GM19372 (cell line): ENCODE results near the gene PSMB5.

ENCODE experiments used
- ATAC-seq: cut with Tn5 transposase; IDR thresholded peaks from one replicate; pipeline ENCODE4 v1.9.1; 2021; ENCODE audit warnings: mild to moderate bottlenecking, low read depth, moderate library complexity; ENCODE audit not compliant: unreplicated experiment

Gene PSMB5

DNA sequence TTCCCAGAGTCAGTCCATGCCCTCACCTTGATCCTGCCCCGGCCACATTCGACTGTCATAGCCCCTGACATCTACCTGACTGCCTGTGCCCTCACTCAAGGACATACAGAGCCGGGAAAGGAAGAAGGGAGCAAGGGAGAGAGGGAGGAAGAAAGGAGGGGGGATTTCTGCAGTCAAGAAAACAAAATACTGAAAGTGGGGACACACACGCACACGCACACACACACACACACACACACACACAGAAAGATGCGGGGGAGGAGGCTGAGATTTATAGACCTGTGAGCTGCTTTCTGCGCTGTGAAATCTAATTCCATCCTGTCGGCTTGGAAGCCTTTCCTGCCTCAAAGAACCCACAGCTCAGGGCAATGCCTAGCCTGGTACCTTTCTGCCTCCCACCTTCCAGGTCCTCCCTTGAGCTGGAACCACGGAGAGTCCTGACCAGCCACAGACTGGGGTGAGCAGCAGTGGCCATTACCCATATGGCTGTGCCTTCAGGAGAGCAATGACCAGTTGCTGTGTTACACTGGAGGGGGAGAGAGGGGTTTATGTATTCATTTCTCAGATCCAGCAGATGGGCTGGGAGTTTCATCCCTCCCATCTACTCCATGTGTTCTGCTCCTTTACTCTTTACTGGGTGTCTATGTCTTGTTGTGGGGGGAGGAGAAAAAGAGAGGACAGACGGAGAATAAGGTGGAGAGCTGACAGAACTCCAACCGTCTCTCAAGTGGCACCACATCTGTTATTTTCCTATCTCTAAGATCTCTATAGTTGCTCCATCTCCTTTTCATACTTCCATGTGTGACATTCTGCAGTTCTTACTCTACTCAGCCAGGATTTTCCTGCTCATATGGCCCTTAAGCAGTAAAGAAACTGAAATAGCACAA lies 37.7 kb downstream of the PSMB5 start:
- ATAC-seq, result no peak

DNA sequence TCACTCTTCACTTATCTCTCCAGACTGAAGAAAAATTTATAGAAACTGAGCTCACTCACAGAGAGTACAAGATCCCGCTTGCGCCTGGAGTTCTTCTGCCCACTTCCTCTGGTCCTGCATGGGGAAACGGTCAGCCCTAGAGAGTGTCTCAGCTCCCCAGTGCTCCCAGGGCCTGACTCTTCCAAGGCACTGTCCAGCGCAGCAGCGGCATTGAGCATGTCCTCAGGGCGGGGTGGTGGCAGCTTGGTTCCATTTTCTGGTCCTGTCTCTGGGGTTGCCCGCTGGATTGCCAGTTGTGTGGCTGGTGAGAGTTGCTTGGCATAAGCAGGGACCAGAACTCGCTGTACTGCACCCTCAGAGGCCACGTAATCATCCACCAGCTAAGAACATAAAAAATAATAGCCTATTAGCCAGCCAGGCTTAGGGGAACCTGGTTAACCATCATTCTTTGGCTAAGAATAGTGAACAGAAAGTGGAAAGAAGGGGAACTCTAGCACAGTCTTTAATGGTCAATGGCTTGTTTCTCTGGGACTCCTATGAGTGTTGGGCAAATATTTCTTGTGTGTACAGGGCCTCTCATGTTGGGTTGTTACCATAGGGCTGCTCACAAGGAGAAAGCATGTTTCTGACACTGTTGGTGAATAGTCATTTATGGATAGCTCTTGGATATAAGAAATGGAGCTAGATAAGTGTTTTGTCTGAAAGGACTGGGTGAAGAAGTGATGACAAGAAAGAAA lies 38.6 kb downstream of the PSMB5 start:
- ATAC-seq, result no peak

DNA sequence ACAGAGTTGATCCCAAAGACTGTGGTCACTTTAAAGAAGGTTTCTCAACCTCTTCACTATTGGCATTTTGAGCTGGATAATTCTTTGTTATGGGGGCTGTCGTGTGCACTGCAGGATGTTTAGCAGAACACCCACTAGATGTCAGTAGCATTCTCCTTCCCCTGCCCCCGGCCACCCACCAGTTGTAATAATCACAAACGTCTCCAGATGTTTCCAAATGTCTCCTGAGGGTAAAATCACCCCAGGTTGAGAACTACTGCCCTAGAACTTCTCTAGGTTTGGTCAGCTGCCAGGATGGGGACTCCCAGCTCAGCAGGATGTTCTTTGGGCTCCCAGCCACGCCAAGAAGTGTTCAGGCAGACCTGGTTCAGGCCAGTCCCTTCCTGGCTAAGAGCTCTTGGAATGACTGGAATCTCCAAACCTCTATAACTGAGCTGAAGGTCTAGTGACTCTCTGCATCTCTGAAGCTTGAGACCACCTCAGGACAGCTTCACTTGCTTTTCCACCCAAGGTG lies 39.9 kb downstream of the PSMB5 start:
- no peak for ATAC-seq

DNA sequence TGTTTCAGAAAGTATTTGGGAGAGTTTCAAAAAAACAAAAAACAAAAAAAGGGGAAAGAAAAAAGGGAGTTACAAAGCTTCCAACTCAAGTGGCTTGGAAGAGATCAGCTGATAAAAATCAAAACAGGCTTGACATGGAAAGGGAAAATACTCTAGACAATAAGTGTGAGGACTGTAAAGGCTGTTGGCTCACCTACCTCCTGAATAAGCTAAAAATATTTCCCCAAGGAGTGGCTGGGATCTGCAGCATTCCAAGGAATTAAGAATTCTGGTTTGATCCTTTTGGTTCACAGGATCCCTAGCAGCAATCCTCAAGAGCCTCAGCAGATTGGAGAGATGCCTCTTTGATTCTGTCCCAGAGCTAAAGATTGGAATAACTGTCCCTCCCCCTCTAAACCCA lies 41.2 kb downstream of the PSMB5 start:
- no peak for ATAC-seq

DNA sequence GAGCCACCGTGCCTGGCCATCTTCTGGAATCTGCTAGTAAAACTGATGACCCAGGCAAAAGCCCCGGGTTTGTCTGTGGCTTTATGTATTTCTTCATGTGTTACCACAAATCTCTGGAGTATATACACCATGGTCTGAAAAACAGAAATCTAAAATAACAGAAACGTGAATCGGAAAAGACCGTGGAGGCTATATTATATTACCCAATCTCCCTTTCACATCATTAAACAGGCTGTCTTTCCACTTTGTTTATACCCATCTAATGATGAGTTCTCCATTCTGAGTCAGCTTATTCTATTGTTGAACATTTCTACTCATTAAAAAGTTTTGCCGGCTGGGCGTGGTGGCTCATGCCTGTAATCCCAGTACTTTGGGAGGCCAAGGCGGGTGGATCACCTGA lies 42.8 kb downstream of the PSMB5 start:
- ATAC-seq, result no peak

DNA sequence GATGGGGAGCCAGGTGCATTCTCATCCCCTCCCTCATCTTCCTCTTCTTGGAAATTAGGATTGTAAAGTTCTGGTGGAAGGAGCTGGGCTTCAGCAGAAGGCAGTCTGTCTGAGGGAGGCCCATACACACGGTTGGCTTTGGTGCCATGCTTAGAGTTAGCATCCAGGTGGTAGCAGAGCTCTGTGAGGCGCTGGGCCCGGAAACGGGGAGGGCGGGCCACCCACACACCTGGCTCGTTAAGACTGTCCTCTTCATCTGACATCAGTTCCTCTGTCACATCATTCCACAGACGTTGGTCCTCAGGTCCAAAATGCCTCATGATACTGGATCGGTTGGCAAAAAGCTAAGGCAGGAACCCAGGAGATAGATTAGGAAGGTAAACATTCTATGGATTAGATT lies 47.4 kb downstream of the PSMB5 start:
- ATAC-seq, result no peak

DNA sequence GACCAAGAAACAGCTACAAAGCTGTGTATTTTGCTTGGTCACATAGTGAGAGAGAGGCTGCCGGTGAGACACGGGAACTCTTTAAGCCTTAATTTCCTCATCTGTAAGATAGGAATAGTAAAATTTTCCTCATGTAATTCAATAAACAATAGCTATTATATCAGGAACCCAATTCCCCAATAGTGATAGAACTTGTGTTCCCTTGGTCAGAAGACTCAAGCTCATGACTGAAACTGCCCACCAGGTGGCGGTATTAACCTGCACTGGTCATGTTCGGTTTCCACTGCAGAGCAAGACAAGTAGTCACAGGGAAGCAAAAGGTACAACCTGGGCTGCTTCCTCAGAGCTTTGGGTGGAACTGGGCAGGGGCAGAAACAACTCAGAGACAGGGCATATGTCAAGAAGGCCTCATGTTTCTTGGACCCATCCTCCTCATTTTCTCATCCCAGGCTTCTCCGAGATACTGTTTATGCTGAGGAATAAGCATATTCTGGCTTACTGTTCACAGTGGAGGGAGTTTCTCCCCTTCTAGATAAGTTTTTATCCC lies 48.1 kb downstream of the PSMB5 start:
- ATAC-seq, result no peak

DNA sequence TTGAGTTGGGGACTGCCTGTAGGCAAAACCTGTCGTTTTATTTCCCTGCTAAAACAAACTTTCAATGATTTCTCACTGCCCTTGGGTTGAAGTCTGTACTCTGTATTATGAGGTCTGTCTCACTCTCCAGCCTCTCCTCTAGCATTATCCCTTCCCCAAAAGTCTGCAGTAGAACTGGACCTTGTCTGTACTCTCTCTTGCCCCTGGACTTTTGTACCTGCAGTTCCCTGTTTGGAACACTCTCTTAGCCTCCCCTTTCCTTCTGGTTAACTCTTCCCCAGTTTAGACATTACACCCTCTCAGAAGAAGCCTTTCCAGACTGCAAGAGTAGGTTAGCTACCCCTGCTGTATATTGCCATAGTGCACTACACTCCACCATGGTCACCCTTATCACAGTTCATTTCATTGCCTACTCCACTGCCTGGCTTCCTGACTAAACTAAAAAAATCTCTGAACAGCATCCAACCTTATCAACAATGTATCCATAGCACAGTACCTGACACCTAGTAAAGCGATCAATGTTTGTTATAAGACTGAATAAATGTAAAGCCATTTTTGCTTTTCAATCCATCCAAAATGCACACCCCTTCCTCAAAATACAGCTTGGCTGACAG lies 48.7 kb downstream of the PSMB5 start:
- ATAC-seq, result no peak

DNA sequence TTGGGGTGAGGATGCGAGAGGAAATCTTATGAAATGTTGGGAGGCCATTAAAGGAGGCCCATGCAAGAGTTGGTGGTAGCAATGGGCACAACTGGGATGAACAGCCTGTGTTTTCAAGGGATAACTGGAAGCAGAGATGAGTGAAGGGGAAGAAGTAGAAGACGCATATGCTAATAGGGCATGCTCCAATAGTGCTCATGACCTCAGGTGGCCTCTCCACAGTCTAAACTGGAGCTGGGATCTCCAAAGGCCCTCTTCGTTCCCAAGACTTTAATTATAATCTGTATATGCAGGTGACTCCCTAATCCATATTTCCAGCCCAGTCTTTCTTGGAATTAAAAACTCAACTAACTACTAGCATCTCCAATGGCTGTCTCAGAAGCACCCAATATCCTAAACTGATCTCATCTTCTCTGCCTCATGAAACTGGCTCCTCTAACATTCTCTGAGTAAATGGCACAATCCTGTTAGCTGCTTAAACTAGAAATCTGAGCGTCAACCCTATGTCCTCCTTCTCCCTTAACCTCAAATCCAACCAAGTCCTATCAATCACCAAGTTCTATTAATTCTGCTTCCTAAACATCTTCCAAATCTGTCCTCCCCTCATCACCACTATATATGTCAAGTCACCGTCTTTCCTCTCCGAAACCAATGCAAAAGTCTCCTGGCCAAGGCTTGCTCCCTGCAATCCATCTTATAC lies 49.6 kb downstream of the PSMB5 start:
- ATAC-seq, result no peak

DNA sequence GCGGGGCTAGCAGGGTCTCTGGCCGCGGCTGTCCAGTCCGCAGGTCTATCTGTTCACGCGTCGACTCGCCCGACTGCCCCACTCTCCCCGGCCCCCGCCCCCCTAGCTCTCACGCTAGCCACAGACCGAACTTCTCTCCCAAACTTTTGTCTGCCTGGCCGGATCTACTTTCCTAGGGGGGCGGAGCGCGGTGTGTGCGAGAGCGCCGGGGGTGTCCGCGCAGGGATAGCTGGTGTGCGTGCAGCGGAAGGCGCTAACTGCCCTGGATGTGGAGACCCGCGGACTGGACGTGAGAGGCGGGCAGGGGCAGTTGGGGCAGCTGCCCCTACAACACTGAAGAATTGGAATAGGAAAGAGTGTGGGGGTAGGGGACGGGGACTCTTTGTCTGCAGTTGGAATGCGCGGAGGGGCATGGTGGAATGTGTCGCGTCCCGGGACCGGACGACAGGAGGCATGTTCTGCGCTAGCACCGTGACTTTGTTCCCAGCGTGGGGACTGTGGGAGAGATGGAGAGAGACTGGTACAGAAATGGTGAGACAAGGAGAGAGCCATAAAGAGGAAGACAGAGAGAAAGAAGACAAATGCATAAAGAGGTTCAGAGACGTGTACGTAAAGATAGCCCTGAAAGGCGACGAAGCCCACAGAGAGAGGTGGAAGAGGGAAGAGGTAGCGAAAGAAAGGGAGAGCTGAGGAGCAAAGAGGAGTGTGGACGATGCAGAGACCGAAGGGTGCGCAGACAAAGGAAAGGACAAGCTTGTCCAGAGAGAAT lies 52.0 kb downstream of the PSMB5 start, which contains the start of gene AJUBA:
Gene AJUBA (minus strand): TSS at position 75 of the 769 bp plus-strand sequence. CDS start 285 bp downstream, outside the sequence.
- no peak for ATAC-seq

DNA sequence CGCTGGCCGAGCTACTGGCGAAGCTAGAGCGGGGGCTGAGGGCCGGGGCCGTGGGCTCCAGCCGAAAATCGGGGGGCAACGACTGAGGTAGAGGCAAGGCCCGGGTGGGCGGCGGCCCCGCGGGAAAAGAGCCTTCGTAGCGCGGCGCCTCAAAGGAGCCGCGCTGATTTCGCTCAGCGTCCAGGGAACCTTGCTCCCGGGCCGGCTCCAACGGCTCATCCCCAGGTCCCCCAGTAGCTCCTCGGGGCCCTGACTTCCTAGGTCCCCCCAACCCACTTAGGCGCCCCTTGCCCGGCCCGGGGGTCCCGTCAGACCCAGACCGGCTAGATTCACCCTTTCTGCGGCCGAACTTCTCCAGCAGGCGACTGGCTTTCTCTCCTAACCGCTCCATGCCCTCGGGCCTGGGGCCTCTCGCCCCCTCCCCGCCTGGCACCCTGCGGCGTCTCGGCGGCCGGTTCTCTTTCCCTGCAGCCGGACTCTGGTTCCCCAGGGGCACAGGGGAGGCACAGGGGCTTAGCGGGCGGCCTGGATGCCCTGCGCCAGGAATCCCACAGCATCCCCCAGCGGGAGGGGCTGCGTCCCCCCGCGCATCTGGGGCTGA lies 52.7 kb downstream of the PSMB5 start:
- no peak for ATAC-seq

DNA sequence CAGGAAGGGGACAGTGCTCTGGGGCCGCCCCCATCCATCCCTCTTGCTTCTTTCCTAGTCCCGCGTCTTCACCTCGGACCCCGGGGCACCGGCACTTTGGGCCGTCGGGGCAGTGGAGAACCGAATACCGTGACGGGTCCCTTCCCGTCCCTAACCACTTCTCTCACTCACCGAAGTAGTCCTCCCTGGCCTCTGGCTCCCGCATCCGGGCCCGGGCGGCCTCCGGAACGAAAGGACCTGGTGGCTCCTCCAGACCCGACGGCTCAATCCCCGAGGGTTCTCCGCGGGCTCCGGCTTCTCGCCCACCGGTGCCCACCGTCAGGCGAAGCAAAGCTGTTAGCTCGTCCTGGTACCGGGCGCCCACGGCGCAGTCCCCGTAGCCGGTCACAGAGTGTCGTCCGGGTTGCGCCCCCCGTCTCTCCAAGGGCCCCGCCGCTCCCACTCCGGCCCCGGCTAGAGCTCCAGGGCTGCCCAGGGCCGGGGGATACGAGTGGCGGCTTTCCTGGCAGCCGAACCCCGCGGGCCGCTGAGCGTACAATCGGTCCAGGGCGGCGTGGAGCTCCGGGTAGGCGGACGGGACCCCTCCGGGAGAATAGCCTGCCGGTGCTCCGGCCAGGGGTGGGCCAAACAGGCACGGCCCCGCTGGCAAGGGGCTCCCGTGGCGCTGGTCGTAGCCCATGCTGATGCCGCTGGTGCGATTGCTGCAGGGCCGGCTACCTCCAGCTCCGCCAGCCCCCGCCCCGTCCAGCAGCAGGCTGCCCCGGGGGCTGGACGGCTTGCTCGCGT lies 53.4 kb downstream of the PSMB5 start:
- ATAC-seq, result no peak

DNA sequence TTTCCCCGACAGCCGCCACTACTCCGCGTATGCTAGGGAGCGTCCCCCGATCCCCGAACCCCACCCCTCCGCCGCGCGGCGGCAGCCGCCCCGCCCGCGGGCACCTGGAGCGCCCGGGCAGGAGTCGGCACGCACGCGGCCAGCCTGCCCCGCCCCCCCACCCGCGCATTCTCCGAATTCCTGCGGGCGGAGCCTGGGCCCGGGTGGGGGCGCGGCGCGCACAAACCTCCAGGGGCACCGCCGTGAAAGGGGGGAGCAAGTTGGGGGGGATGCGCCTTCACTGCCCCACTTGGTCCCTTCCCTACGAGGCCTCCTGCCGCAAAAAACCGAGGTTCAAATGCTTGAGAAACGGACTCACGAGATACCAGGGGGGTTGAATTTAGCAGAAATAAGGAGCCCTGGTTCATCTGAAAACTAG lies 54.0 kb downstream of the PSMB5 start:
- no peak for ATAC-seq

DNA sequence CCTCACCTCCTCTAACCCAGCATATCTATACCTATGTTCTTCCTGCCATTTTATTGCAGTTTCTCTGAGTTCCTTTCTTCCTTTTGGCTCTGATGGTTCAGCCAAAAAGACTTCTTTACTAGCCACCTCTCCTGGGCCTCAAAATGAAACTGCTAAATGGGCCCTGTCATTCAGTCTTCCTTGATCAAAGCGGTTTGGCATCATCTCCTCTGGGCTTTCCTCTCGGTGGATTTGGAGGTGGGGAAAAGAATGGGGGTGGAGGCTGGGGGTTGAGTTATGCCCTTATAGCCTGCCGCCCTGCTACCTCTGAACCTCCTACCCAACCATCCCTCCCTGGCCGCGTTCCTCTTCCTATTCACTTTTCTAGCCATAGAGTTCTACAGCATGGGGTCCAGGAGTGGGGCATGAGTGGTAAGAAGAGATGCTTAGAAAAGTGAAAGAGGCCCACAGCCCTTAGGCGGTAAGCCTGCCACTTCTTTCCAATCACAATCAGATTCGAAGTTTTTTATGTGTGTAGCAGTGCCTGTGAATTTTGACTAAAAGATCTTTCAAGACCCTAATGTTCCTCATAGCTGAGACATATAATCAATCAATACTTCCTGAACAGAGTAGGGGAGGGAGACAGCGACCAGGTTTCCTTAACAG lies 54.8 kb downstream of the PSMB5 start:
- no peak for ATAC-seq

DNA sequence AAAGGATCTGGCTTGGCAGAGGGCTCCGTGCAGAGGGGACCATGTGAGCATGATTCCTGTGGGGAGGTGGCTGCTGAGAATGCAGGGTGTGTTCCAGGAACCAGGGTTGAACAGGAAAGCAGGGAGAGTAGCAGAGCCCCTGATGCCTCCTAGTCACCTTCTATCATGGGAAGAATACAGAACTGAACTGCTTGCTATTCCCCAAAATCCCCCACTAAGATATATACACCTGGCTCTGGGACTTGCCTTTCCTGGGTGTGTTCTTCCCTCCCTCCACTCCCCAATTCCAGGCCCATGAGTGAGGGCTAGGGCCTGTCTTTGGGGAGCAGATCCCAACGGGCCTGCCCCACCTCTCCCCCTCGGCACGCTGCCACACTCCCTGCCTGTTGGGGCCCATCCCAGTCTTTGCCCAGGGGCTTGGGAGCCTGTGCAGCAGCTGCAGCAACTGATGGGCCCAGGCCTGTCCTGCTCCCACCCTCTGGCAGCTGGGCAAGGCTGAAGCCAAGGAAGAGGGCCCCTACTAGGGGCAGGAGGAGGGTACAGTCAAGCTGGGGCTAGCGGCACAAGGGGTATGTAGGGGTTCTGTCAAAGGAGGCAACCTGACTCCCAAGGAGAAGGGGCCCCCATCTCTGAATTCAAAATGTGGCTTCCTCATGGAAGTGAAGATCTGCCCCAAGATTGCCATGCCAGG lies 55.6 kb downstream of the PSMB5 start:
- no peak for ATAC-seq

DNA sequence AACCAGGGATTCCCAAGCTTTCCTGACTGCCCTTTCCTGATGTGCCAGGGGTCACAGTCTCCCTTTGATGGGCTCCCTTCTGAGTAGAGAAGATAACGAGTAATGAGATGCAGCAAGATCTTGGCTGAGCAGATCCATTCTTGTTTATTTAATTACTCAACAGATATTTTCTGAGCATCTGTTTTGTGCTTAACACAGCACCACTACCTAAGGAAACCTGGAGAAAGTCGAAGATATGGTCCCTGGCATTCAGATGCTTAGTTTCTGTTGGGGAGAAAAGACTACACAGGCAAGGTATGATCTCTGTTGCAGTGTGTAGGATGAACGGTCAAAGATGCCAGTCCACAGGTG lies 56.2 kb downstream of the PSMB5 start:
- no peak for ATAC-seq
